CD4-positive, alpha-beta T cell treated with Interleukin-17A for 4 hours (primary cell): ENCODE data around the gene BAG2.

Experiments
- DNase-seq: peaks from one replicate; pipeline ENCODE4 v3.0.0-alpha.2; 2020; ENCODE audit warnings: mixed read lengths

The BAG2 gene

DNA sequence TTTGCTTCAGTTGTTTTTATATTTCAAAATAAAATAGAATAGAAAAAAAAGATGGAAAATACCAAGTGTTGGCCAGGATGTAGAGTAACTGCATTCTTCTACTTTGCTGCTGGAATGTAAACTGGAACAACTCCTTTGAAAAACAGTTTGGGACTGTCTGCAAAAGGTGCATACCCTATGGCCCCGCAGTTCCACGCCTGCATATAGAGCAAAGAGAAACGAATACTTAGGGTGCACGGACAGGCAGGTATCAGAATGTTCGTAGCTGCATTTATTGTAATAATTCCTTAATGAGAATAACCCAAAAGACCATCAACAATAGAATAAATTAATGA is 50.6 kb downstream of the BAG2 start:
- DNase-seq: peak; percentile 28

- no peak for DNase-seq
These were observed 52.8 kb downstream of the BAG2 start for GRCh38 chr6:57224769-57225515.

GRCh38 chr6:57226221-57226620 is 54.1 kb downstream of the BAG2 start:
- no peak for DNase-seq
